ENCODE results near the gene LCE5A. TPM values are rescaled to one million over a fixed set of nuclear protein-coding genes. Genes with fewer than 3 reads are reported as not detected.

LCE5A gene
- total RNA-seq, 2 experiments from 2014 or later: not detected

- Histone ChIP-seq H3K36me3 (ENCODE audit: insufficient read depth, low read length) (no peaks in the 10 kb centered on the region), H3K9me3 (ENCODE audit: control insufficient read depth in 1 of 2, insufficient read depth in 1 of 2, low read length in 2 of 2) (no peaks in the 10 kb centered on the region), H3K27ac (ENCODE audit: low read depth in 1 of 2, low read length in 2 of 2) (no peak overlapping the region), H3K4me1 (ENCODE audit: insufficient read depth, low read length) (no peaks in the 10 kb centered on the region), H3K27me3 (ENCODE audit: control insufficient read depth in 1 of 2, insufficient read depth in 2 of 2, low read length in 2 of 2) (peaks cover 5 to 19% of the 10 kb centered on the region in 2 experiments), H3K4me3 (ENCODE audit: low read length) (no peak overlapping the region)
- ChIA-PET CTCF (no interaction called here), POLR2A (no interaction called here)
- no peaks in the 10 kb centered on the region for H3K36me3 Mint-ChIP-seq (ENCODE audit: low read depth)
- ATAC-seq (ENCODE audit: poor library complexity) (no peak), DNase-seq (peak in 3 of 14 experiments; percentile 13 to 21 (median 19))
- no peak overlapping the region for H3K27ac Mint-ChIP-seq
- H3K27me3 Mint-ChIP-seq: peaks cover 56% of the 10 kb centered on the region
- intact Hi-C loops (cut with DNase I, micrococcal nuclease): no loop called here
- peak; percentile 45 for TF ChIP-seq CTCF (IDR thresholded peaks at IDR 0.05)
- H3K9me3 Mint-ChIP-seq: no peaks in the 10 kb centered on the region
- no peaks in the 10 kb centered on the region for H3K4me1 Mint-ChIP-seq (ENCODE audit: low read depth)
- H3K4me3 Mint-ChIP-seq: no peak overlapping the region
Observed at GRCh38 chr1:152533327-152533938, 22.8 kb downstream of the LCE5A start.

GRCh38 chr1:152535774-152536173 is 25.2 kb downstream of the LCE5A start:
- H3K27me3 ChIP-seq (ENCODE audit: control insufficient read depth in 1 of 2, insufficient read depth in 2 of 2, low read length in 2 of 2): peaks cover 7 to 19% of the 10 kb centered on the region in 2 experiments
- ATAC-seq (ENCODE audit: poor library complexity): no peak
- Mint-ChIP-seq H3K27ac (no peak overlapping the region), H3K4me1 (ENCODE audit: low read depth) (no peaks in the 10 kb centered on the region), H3K9me3 (no peaks in the 10 kb centered on the region), H3K4me3 (no peak overlapping the region), H3K36me3 (ENCODE audit: low read depth) (no peaks in the 10 kb centered on the region), H3K27me3 (peaks cover 56% of the 10 kb centered on the region)
- H3K4me3 ChIP-seq (ENCODE audit: low read length): no peak overlapping the region
- H3K36me3 ChIP-seq (ENCODE audit: insufficient read depth, low read length): no peaks in the 10 kb centered on the region
- DNase-seq: no peak
- intact Hi-C loops (cut with DNase I, micrococcal nuclease): no loop called here
- H3K27ac ChIP-seq (ENCODE audit: low read depth in 1 of 2, low read length in 2 of 2): no peak overlapping the region
- no peaks in the 10 kb centered on the region for H3K9me3 ChIP-seq (ENCODE audit: control insufficient read depth in 1 of 2, insufficient read depth in 1 of 2, low read length in 2 of 2)
- no peak for TF ChIP-seq CTCF (IDR thresholded peaks at IDR 0.05)
- ChIA-PET CTCF (no interaction called here), POLR2A (no interaction called here)
- H3K4me1 ChIP-seq (ENCODE audit: insufficient read depth, low read length): no peaks in the 10 kb centered on the region

DNA sequence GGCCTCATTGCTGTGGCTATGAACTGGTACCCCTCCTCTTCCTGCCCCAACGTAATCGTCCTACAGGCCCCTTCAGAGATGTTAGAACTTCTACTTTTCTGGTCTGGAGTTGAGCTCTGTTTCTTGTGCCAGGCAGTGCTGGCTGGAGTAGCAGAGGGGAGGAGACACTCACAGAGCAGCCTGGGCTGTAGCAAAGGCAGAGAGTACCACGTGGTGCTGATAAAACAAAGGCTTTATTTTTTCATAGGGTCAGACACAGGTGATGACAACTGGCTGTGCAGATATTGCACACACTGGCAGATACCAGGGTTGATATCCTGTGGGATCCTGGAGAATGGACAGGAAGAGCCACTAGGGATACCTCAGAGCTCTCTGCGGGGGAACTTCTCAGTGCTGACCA is 26.9 kb downstream of the LCE5A start:
- no peaks in the 10 kb centered on the region for H3K4me1 ChIP-seq (ENCODE audit: insufficient read depth, low read length)
- no peak overlapping the region for H3K27ac ChIP-seq (ENCODE audit: low read depth in 1 of 2, low read length in 2 of 2)
- no peaks in the 10 kb centered on the region for H3K36me3 Mint-ChIP-seq (ENCODE audit: low read depth)
- CTCF ChIA-PET: no interaction called here
- H3K9me3 ChIP-seq (ENCODE audit: control insufficient read depth in 1 of 2, insufficient read depth in 1 of 2, low read length in 2 of 2): no peaks in the 10 kb centered on the region
- DNase-seq: no peak
- no peak for ATAC-seq (ENCODE audit: poor library complexity)
- H3K4me1 Mint-ChIP-seq (ENCODE audit: low read depth): no peaks in the 10 kb centered on the region
- no peaks in the 10 kb centered on the region for H3K36me3 ChIP-seq (ENCODE audit: insufficient read depth, low read length)
- H3K27me3 ChIP-seq (ENCODE audit: control insufficient read depth in 1 of 2, insufficient read depth in 2 of 2, low read length in 2 of 2): peaks cover 7 to 30% of the 10 kb centered on the region in 2 experiments
- peaks cover 64% of the 10 kb centered on the region for H3K27me3 Mint-ChIP-seq
- no peaks in the 10 kb centered on the region for H3K9me3 Mint-ChIP-seq
- intact Hi-C loops (cut with DNase I, micrococcal nuclease): no loop called here
- no peak for TF ChIP-seq CTCF (IDR thresholded peaks at IDR 0.05)
- no peak overlapping the region for H3K4me3 ChIP-seq (ENCODE audit: low read length)
- POLR2A ChIA-PET: no interaction called here
- no peak overlapping the region for H3K27ac Mint-ChIP-seq
- H3K4me3 Mint-ChIP-seq: no peak overlapping the region
